Hepatocyte (in vitro differentiated cells): ENCODE results near the gene RNF115. TPM values are rescaled to one million over a fixed set of nuclear protein-coding genes. Genes with fewer than 3 reads are reported as not detected.

Experiments
- DNase-seq: peaks from one replicate; pipeline ENCODE4 v3.0.0-alpha.2; 2016; ENCODE audit warnings: low spot score
- H2AFZ ChIP-seq: fragments of 200-600 bp; sonication (generic); 2 replicates; pipeline ENCODE4 v1.6.0; 2016; ENCODE audit warnings: antibody characterized with exemption, mild to moderate bottlenecking
- H3K27ac ChIP-seq: fragments of 200-600 bp; sonication (generic); 2 replicates; pipeline ENCODE4 v1.5.1; 2016; ENCODE audit warnings: mild to moderate bottlenecking
- H3K27me3 ChIP-seq: fragments of 200-600 bp; sonication (generic); 2 replicates; pipeline ENCODE4 v1.6.1; 2016
- H3K36me3 ChIP-seq: fragments of 200-600 bp; sonication (generic); replicated peaks from 2 replicates; pipeline ENCODE4 v1.5.1; 2016; ENCODE audit warnings: low read depth; ENCODE audit not compliant: insufficient read depth
- H3K4me1 ChIP-seq: fragments of 200-600 bp; sonication (generic); 2 replicates; pipeline ENCODE4 v1.5.1; 2016; ENCODE audit warnings: mild to moderate bottlenecking, moderate library complexity; ENCODE audit not compliant: insufficient read depth
- H3K4me2 ChIP-seq: fragments of 200-600 bp; sonication (generic); 2 replicates; pipeline ENCODE4 v1.6.0; 2016
- H3K4me3 ChIP-seq: fragments of 200-600 bp; sonication (generic); 2 replicates; pipeline ENCODE4 v1.5.1; 2016; ENCODE audit warnings: mild to moderate bottlenecking
- H3K79me2 ChIP-seq: fragments of 200-600 bp; sonication (generic); 2 replicates; pipeline ENCODE4 v1.6.0; 2017; ENCODE audit warnings: mild to moderate bottlenecking
- H3K9me2 ChIP-seq: fragments of 200-600 bp; sonication (generic); replicated peaks from 2 replicates; pipeline ENCODE4 v1.6.0; 2017; ENCODE audit warnings: mild to moderate bottlenecking; ENCODE audit not compliant: insufficient read depth
- H3K9me3 ChIP-seq: fragments of 200-600 bp; sonication (generic); 2 replicates; pipeline ENCODE4 v1.5.1; 2016; ENCODE audit warnings: low read depth, mild to moderate bottlenecking
- H4K20me1 ChIP-seq: fragments of 200-600 bp; sonication (generic); 2 replicates; pipeline ENCODE4 v1.6.0; 2016; ENCODE audit warnings: mild to moderate bottlenecking; ENCODE audit not compliant: insufficient read depth, poor library complexity, severe bottlenecking
- CTCF ChIP-seq: fragments of 200-600 bp; sonication (generic); IDR thresholded peaks from 2 replicates; pipeline ENCODE4 v1.5.1; 2016; ENCODE audit warnings: antibody characterized with exemption, mild to moderate bottlenecking; ENCODE audit not compliant: poor library complexity
- EZH2 ChIP-seq: fragments of 200-600 bp; sonication (generic); IDR thresholded peaks from 2 replicates; pipeline ENCODE4 v1.6.1; 2016; ENCODE audit warnings: antibody characterized with exemption, mild to moderate bottlenecking, borderline replicate concordance
- EZH2phosphoT487 ChIP-seq: fragments of 200-600 bp; sonication (generic); IDR thresholded peaks from one replicate; pipeline ENCODE4 v1.6.1; 2018; ENCODE audit warnings: antibody characterized with exemption, mild to moderate bottlenecking, low read depth, moderate library complexity; ENCODE audit not compliant: unreplicated experiment, severe bottlenecking
- WGBS: methylation state at CpG from one replicate; pipeline ENCODE4 v1.1.6; 2016; ENCODE audit warnings: low lambda C conversion rate; ENCODE audit errors: missing lambda C conversion rate; 5-methylcytosine and 5-hydroxymethylcytosine counted together
- polyA plus RNA-seq: library from polyadenylated mRNA; unstranded; fragments of >200 nt; fragmentation: Nextera tagmentation; extraction: Ambion mirVana; gene quantifications from 2 replicates; pipeline ENCODE4 v1.2.1, GENCODE V29; 2016
- total RNA-seq: library from RNA; depleted of rRNA; stranded (reverse); fragments of >200 nt; gene quantifications from 2 replicates; pipeline ENCODE4 v1.2.3, GENCODE V29; 2014

Gene RNF115
- total RNA-seq (10.3 and 13.7 TPM in 2 replicates), polyA plus RNA-seq (8.6 and 8.7 TPM in 2 replicates)

DNA sequence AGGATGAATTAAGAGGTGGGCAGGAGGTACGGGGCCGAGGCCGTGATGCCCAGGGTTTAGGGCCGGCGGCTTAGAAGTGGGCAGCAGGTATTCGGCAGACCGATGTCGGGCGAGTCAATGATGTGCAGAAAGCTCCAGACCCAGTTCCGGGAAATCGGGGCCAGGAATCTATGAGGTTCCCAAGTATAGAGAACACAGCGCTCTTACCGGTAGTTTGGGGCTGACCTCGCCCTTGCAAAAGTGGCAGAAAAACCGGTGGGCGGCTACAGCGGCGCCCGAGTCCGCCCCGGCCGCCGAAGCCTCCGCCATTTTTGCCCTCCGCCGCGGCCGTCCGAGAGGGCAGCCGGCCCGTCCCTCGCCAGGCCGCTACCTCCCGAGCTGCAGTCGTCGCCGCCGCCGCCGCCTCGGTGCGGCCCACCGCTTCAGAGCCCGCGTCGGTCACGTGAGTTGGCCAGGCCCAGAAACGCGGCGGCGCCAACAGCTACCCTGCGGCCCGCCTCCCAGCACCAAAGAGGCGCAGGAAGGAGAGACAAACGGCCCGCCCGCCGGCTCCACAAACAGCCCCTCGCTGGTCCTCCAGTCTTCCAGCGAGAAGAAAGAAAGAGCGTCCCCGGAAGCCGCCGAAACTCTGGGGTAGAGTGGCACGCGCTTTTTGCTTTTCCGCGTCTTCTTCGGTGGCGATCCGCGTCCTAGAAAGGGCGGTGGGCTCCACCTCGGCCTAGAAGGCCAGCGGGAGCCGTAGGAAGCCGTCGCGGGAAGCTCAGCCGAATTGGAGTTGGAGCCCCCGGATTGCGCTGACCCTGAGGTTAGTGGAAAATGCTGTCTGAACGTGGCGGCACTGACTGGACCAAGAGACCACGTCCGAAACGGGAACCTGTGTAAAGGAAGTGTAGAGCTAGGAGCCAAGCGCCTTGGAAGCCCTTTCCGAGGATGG, at the start of gene RNF115, which contains the start of gene POLR3C:
TSS of gene RNF115 (minus strand) at position 531 of the 934 bp plus-strand sequence. CDS start at position 309, 222 bp downstream.
TSS of gene POLR3C (plus strand) at position 636 of the 934 bp plus-strand sequence. CDS start 1,577 bp downstream, outside the sequence.
- Histone ChIP-seq H3K27ac (peak within 1 kb of the TSS; percentile 97), H3K9me3 (no peaks in the 10 kb centered on the region), H3K27me3 (no peaks in the 10 kb centered on the region), H3K4me2 (peak within 1 kb of the TSS; percentile 73), H3K36me3 (peaks cover 4% of the 10 kb centered on the region), H3K4me3 (peak within 1 kb of the TSS; percentile 90), H3K4me1 (peaks cover 9% of the 10 kb centered on the region), H2AFZ (peak within 1 kb of the TSS; percentile 93), H3K79me2 (peaks cover 45% of the 10 kb centered on the region), H3K9me2 (no peaks in the 10 kb centered on the region), H4K20me1 (no peaks in the 10 kb centered on the region)
- TF ChIP-seq EZH2: no peak
- TF ChIP-seq EZH2phosphoT487: no peak
- under 1% methylated on average over 87 of the region's 89 CpGs for WGBS
- peak; percentile 96 for DNase-seq

GRCh38 chr1:145871994-145872924, 48.4 kb upstream of the RNF115 start:
- peak overlapping the region; percentile 56 for H2AFZ ChIP-seq
- no peaks in the 10 kb centered on the region for H3K9me2 ChIP-seq
- no peak for TF ChIP-seq EZH2
- TF ChIP-seq CTCF: no peak
- no peak for TF ChIP-seq EZH2phosphoT487
- H3K36me3 ChIP-seq: no peaks in the 10 kb centered on the region
- H4K20me1 ChIP-seq: no peaks in the 10 kb centered on the region
- no peak overlapping the region for H3K27ac ChIP-seq
- no peaks in the 10 kb centered on the region for H3K79me2 ChIP-seq
- H3K4me3 ChIP-seq: no peak overlapping the region
- WGBS: 54% methylated on average over 47 of the region's 47 CpGs
- no peak for DNase-seq
- peak overlapping the region; percentile 77 for H3K4me2 ChIP-seq
- H3K27me3 ChIP-seq: no peaks in the 10 kb centered on the region
- peaks cover under 1% of the 10 kb centered on the region for H3K4me1 ChIP-seq
- no peaks in the 10 kb centered on the region for H3K9me3 ChIP-seq

DNA sequence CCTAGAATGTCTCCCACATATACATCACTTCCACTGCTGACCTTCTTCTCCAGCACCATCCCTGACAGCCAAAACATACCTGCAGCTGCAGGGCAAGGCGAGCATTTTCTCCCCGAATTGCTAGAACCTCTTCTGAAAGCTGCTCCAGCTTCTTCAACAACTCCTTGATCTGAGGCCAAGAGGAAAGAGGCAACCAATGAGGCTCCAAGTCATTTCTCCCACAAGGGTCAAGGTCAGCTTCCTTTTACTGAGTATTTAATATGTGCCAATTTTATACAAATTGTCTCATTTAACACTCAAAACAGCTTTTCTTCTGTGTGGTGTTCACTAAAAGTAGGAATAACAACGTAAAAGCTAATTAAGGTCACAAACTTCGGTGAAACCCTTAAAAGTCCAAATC, 44.3 kb upstream of the RNF115 start:
- no peaks in the 10 kb centered on the region for H3K27me3 ChIP-seq
- 87% methylated on average over 4 of the region's 4 CpGs for WGBS
- H3K9me3 ChIP-seq: no peaks in the 10 kb centered on the region
- H3K4me3 ChIP-seq: no peak overlapping the region
- H4K20me1 ChIP-seq: no peaks in the 10 kb centered on the region
- no peaks in the 10 kb centered on the region for H3K9me2 ChIP-seq
- no peak overlapping the region for H3K27ac ChIP-seq
- H3K4me2 ChIP-seq: no peak overlapping the region
- H3K36me3 ChIP-seq: no peaks in the 10 kb centered on the region
- no peak overlapping the region for H2AFZ ChIP-seq
- DNase-seq: no peak
- no peaks in the 10 kb centered on the region for H3K79me2 ChIP-seq
- no peaks in the 10 kb centered on the region for H3K4me1 ChIP-seq
- TF ChIP-seq EZH2phosphoT487 (no peak), CTCF (no peak), EZH2 (no peak)
